Measurements from ENCODE around the gene CDT1.

CDT1 gene

GRCh38 chr16:88840600-88841215 is 37.1 kb downstream of the CDT1 start:
- no peak for DNase-seq

GRCh38 chr16:88841521-88842307 is 38.1 kb downstream of the CDT1 start:
- DNase-seq = no peak

GRCh38 chr16:88842308-88842756 is 38.7 kb downstream of the CDT1 start:
- DNase-seq = no peak

- no peak for DNase-seq
Observed at GRCh38 chr16:88842806-88843205, 39.2 kb downstream of the CDT1 start.

- no peak for DNase-seq
Observed at GRCh38 chr16:88843256-88843655, 39.7 kb downstream of the CDT1 start.

GRCh38 chr16:88844419-88845036 is 40.9 kb downstream of the CDT1 start:
- no peak for DNase-seq

- no peak for DNase-seq
Observed at GRCh38 chr16:88846088-88846487, 42.5 kb downstream of the CDT1 start.

GRCh38 chr16:88847654-88848053 is 44.1 kb downstream of the CDT1 start:
- DNase-seq = no peak

GRCh38 chr16:88848557-88848956 is 45.0 kb downstream of the CDT1 start:
- no peak for DNase-seq

GRCh38 chr16:88850531-88851199 is 47.1 kb downstream of the CDT1 start:
- no peak for DNase-seq

- DNase-seq = no peak
Observed at GRCh38 chr16:88851616-88852015, 48.0 kb downstream of the CDT1 start.

GRCh38 chr16:88853325-88853941 is 49.8 kb downstream of the CDT1 start:
- peak in 1 of 2 donors; percentile 17 for DNase-seq

GRCh38 chr16:88854306-88855111 is 50.9 kb downstream of the CDT1 start:
- peak; percentile 36 to 60 for DNase-seq

- no peak for DNase-seq
Observed at GRCh38 chr16:88855176-88855575, 51.6 kb downstream of the CDT1 start.

- no peak for DNase-seq
Observed at GRCh38 chr16:88855736-88856121, 52.1 kb downstream of the CDT1 start.

GRCh38 chr16:88856122-88856827 is 52.7 kb downstream of the CDT1 start:
- DNase-seq = peak in 1 of 2 donors; percentile 5

- peak; percentile 97 to 98 for DNase-seq
Observed at GRCh38 chr16:88856828-88857727, 53.5 kb downstream of the CDT1 start, which contains the start of the genes GALNS and TRAPPC2L. GALNS (minus strand) TSS chr16:88856947; CDS start chr16:88856877, 70 bp downstream. TRAPPC2L (plus strand) TSS chr16:88857127; CDS start chr16:88857151, 24 bp downstream.

- DNase-seq = peak; percentile 75 to 78
Observed at GRCh38 chr16:88857728-88858339, 54.2 kb downstream of the CDT1 start.
